Erythroblast (primary cell): ENCODE results near the gene MINDY2.

Experiments
- GATA1 ChIP-seq: IDR thresholded peaks from 2 replicates; pipeline ENCODE4 v1.6.1; 2011; ENCODE audit warnings: low read depth, mild to moderate bottlenecking, control low read depth, low read length, moderate library complexity
- POLR2A ChIP-seq: IDR thresholded peaks from 2 replicates; pipeline ENCODE4 v1.6.1; 2011; ENCODE audit warnings: mild to moderate bottlenecking, low read length

GRCh38 chr15:58909616-58910015 is 138.5 kb downstream of the MINDY2 start:
- TF ChIP-seq POLR2A (no peak), GATA1 (no peak)
